AG04449 (cell line): ENCODE measurements around the gene LYAR.

ENCODE experiments used
- CTCF ChIA-PET: fragments of 350-600 bp; formaldehyde crosslinking; extraction: SDS; loops from one replicate; lab custom pipeline; 2021; ENCODE audit warnings: antibody characterized with exemption; lab: Yijun Ruan, JAX
- POLR2A ChIA-PET: fragments of 400-600, 350-600 bp; formaldehyde crosslinking; extraction: SDS; loops from one replicate; lab custom pipeline; 2020; ENCODE audit warnings: antibody characterized with exemption, inconsistent platforms; lab: Yijun Ruan, JAX
- DNase-seq: peaks from one replicate; pipeline ENCODE4 v3.0.0-alpha.2; 2010; ENCODE audit warnings: low read depth, low spot score
- H3K4me3 ChIP-seq: 2 replicates; pipeline ENCODE4 v1.5.1; 2011; ENCODE audit warnings: low read depth, mild to moderate bottlenecking, control low read depth, low read length
- TF ChIP-seq, protein P1 (sequence below): IDR thresholded peaks from one replicate; pipeline ENCODE4 v1.5.1; 2011; ENCODE audit warnings: mild to moderate bottlenecking, moderate library complexity, low read length, control low read depth, inconsistent platforms; ENCODE audit not compliant: insufficient read depth; ENCODE audit errors: missing control alignments

LYAR gene

DNA sequence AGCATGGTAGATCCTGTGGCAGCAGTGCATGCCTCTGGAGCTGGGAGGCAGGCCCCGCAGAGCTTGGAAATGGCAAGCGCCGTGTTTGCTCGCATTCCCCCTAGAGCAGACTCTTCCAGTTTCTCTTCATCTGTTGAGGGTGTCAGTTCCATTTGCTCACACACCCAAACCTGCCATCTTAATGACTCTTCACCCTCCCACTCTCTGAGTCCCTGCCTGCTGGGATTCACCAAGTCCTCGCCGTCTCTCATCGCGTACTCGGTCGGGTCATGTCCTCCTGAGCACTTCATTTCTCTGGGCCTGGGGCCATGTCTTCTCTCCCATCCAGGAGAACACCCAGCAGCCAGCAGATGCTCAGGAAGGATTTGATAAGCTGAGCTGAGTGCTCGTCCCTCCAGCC lies 17.0 kb upstream of the LYAR start:
- DNase-seq: no peak
- no peak overlapping the region for H3K4me3 ChIP-seq
- ChIA-PET POLR2A (no interaction called here), CTCF (interaction anchor here (1.0 kb wide), 1 partner anchor 47 kb away, joined by 3 read pairs; no protein-coding TSS in a partner anchor)
- TF ChIP-seq, protein P1, sequence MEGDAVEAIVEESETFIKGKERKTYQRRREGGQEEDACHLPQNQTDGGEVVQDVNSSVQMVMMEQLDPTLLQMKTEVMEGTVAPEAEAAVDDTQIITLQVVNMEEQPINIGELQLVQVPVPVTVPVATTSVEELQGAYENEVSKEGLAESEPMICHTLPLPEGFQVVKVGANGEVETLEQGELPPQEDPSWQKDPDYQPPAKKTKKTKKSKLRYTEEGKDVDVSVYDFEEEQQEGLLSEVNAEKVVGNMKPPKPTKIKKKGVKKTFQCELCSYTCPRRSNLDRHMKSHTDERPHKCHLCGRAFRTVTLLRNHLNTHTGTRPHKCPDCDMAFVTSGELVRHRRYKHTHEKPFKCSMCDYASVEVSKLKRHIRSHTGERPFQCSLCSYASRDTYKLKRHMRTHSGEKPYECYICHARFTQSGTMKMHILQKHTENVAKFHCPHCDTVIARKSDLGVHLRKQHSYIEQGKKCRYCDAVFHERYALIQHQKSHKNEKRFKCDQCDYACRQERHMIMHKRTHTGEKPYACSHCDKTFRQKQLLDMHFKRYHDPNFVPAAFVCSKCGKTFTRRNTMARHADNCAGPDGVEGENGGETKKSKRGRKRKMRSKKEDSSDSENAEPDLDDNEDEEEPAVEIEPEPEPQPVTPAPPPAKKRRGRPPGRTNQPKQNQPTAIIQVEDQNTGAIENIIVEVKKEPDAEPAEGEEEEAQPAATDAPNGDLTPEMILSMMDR: no peak

- no peak for DNase-seq
- TF ChIP-seq, protein P1: no peak
- H3K4me3 ChIP-seq: no peak overlapping the region
- CTCF ChIA-PET: interaction anchor here (1.0 to 1.3 kb wide), 2 partner anchors 9 to 50 kb away, joined by 3 read pairs; no protein-coding TSS in a partner anchor
- POLR2A ChIA-PET: no interaction called here
These were observed 12.5 kb upstream of the LYAR start for GRCh38 chr4:4302416-4302815.

GRCh38 chr4:4302001-4302400 lies 12.0 kb upstream of the LYAR start:
- ChIA-PET POLR2A (no interaction called here), CTCF (interaction anchor here (1.0 kb wide), 1 partner anchor 50 kb away, joined by 3 read pairs; no protein-coding TSS in a partner anchor)
- TF ChIP-seq, protein P1: no peak

GRCh38 chr4:4299006-4299405 lies 9.1 kb upstream of the LYAR start:
- TF ChIP-seq, protein P1: no peak
- ChIA-PET CTCF (no interaction called here), POLR2A (no interaction called here)
- no peak for DNase-seq
- no peak overlapping the region for H3K4me3 ChIP-seq

More at GRCh38 chr4:4302001-4302400, 12.0 kb upstream of the LYAR start:
- no peak for DNase-seq
- H3K4me3 ChIP-seq: no peak overlapping the region

- H3K4me3 ChIP-seq: no peak overlapping the region
- POLR2A ChIA-PET: no interaction called here
- no peak for DNase-seq
- TF ChIP-seq, protein P1: no peak
- CTCF ChIA-PET: no interaction called here
These were observed 6.4 kb upstream of the LYAR start for GRCh38 chr4:4296283-4296846.

- no peak overlapping the region for H3K4me3 ChIP-seq
- TF ChIP-seq, protein P1: no peak
- DNase-seq: no peak
- ChIA-PET POLR2A (no interaction called here), CTCF (interaction anchor here (0.8 to 1.2 kb wide), 2 partner anchors 10 to 38 kb away, joined by 3 to 4 read pairs; no protein-coding TSS in a partner anchor)
These were observed 3.3 kb upstream of the LYAR start for GRCh38 chr4:4293279-4293678.
